Mucosa of descending colon (tissue), 3 donors: Measurements from ENCODE around the gene CCDC154. TPM values are rescaled to one million over a fixed set of nuclear protein-coding genes. Genes with fewer than 3 reads are reported as not detected.

Experiments used
- ATAC-seq: fragments of 200-7000 bp; cut with Tn5 transposase; one replicate; pipeline ENCODE4 v1.9.1; 2020; ENCODE audit warnings: mild to moderate bottlenecking, moderate library complexity
- DNase-seq, 3 donors: peaks; one replicate each; pipeline ENCODE4 v3.0.0-alpha.2; 2020
- H3K36me3 ChIP-seq: fragments of 200-600 bp; one replicate; pipeline ENCODE4 v1.8.0; 2021; ENCODE audit warnings: low read depth, mild to moderate bottlenecking
- H3K4me1 ChIP-seq: fragments of 200-600 bp; one replicate; pipeline ENCODE4 v1.8.0; 2021; ENCODE audit warnings: low read depth, mild to moderate bottlenecking
- H3K4me3 ChIP-seq: fragments of 200-600 bp; one replicate; pipeline ENCODE4 v1.8.0; 2021; ENCODE audit warnings: mild to moderate bottlenecking
- H3K9me3 ChIP-seq: fragments of 200-600 bp; one replicate; pipeline ENCODE4 v1.8.0; 2021; ENCODE audit warnings: mild to moderate bottlenecking
- CTCF ChIP-seq: fragments of 200-600 bp; IDR thresholded peaks from one replicate; pipeline ENCODE4 v1.8.0; 2022; ENCODE audit warnings: antibody characterized with exemption, mild to moderate bottlenecking
- intact Hi-C, 2 donors: fragments of 100-400 bp; cut with DNase I in 1 of 2; cut with micrococcal nuclease in 1 of 2; formaldehyde crosslinking; loops; one replicate each; pipeline versions ENCODE4 v1.11.0 to v1.11.1; 2022; cut with DNase I, micrococcal nuclease
- total RNA-seq, 3 donors: library from RNA; stranded (reverse); fragmentation: NEBNext Ultra II Directional in 2 of 3; extraction: Animal tissue kit (Norgen Biotek cat#: 25700) in 2 of 3; gene quantifications; one replicate each; pipeline versions ENCODE4 v1.2.1 to v1.2.4, GENCODE V29; 2021 to 2023
- donor health status: DM: no; HTN: no; CAD: no; lungs with moderate emphysema.
- donor health status: DM: no; HTN: no; CAD: no.
- donor health status: DM: no; HTN: yes; CAD: no.

Gene CCDC154
- total RNA-seq, 3 donors from 2014 or later = 0.43 to 2.4 (median 1.1) TPM

- no peak overlapping the region for H3K4me3 ChIP-seq
- DNase-seq = peak in 2 of 3 donors; percentile 32 to 48
- no peaks in the 10 kb centered on the region for H3K9me3 ChIP-seq
- H3K36me3 ChIP-seq = no peaks in the 10 kb centered on the region
- intact Hi-C loops = no loop called here
- TF ChIP-seq CTCF = no peak
- H3K4me1 ChIP-seq = no peaks in the 10 kb centered on the region
- ATAC-seq = peak; percentile 57
Measured at GRCh38 chr16:1428511-1428910, 15.8 kb downstream of the CCDC154 start.

- DNase-seq (no peak), ATAC-seq (no peak)
- intact Hi-C loops = no loop called here
- no peaks in the 10 kb centered on the region for H3K36me3 ChIP-seq
- H3K4me1 ChIP-seq = no peaks in the 10 kb centered on the region
- no peak for TF ChIP-seq CTCF
- no peak overlapping the region for H3K4me3 ChIP-seq
- no peaks in the 10 kb centered on the region for H3K9me3 ChIP-seq
Measured at GRCh38 chr16:1427473-1428461, 16.6 kb downstream of the CCDC154 start.

- Histone ChIP-seq H3K36me3 (no peaks in the 10 kb centered on the region), H3K9me3 (no peaks in the 10 kb centered on the region), H3K4me1 (no peaks in the 10 kb centered on the region), H3K4me3 (no peak overlapping the region)
- no peak for DNase-seq
- intact Hi-C loops = no loop called here
- TF ChIP-seq CTCF = no peak
- no peak for ATAC-seq
Measured at GRCh38 chr16:1426734-1427471, 17.5 kb downstream of the CCDC154 start.

- H3K36me3 ChIP-seq = no peaks in the 10 kb centered on the region
- DNase-seq (no peak), ATAC-seq (no peak)
- H3K9me3 ChIP-seq = no peaks in the 10 kb centered on the region
- TF ChIP-seq CTCF = no peak
- H3K4me3 ChIP-seq = no peak overlapping the region
- intact Hi-C loops = no loop called here
- H3K4me1 ChIP-seq = peaks cover 4% of the 10 kb centered on the region
Measured at GRCh38 chr16:1425616-1426370, 18.6 kb downstream of the CCDC154 start.

GRCh38 chr16:1424028-1424427, 20.3 kb downstream of the CCDC154 start:
- no peak for ATAC-seq
- intact Hi-C loops = no loop called here
- peaks cover 13% of the 10 kb centered on the region for H3K4me1 ChIP-seq

More at GRCh38 chr16:1424028-1424427, 20.3 kb downstream of the CCDC154 start:
- H3K36me3 ChIP-seq = no peaks in the 10 kb centered on the region
- no peak for TF ChIP-seq CTCF
- H3K4me3 ChIP-seq = no peak overlapping the region
- H3K9me3 ChIP-seq = no peaks in the 10 kb centered on the region
- DNase-seq = no peak
